Measurements from ENCODE around the gene MAST3. TPM values are rescaled to one million over a fixed set of nuclear protein-coding genes. Genes with fewer than 3 reads are reported as not detected.

Gene MAST3
- total and polyA plus RNA-seq, 4 donors = 4.3 to 10.6 (median 6.7) TPM

GRCh38 chr19:18073197-18073596, 24.4 kb upstream of the MAST3 start:
- TF ChIP-seq HNF4A (conservative IDR thresholded peaks at IDR 0.05) (no peak), RAD21 (IDR thresholded peaks at IDR 0.05) (no peak), RXRA (IDR thresholded peaks at IDR 0.05) (no peak), EGR1 (IDR thresholded peaks at IDR 0.05; ENCODE audit: low read depth in 2 of 2) (no peak), JUND (IDR thresholded peaks at IDR 0.05) (no peak), HNF4G (IDR thresholded peaks at IDR 0.05) (no peak), NR2F2 (IDR thresholded peaks at IDR 0.05) (no peak)
- no peak overlapping the region for H3K4me3 ChIP-seq (ENCODE audit: low read depth in 1 of 3, low read length in 3 of 3)
- no peaks in the 10 kb centered on the region for H3K36me3 ChIP-seq (ENCODE audit: control insufficient read depth in 4 of 4, insufficient read depth in 3 of 4, low read depth in 1 of 4, low read length in 3 of 4)
- H3K27me3 ChIP-seq (ENCODE audit: control insufficient read depth in 4 of 4, insufficient read depth in 4 of 4, low read length in 3 of 4) = no peaks in the 10 kb centered on the region
- H3K9me3 ChIP-seq (ENCODE audit: control insufficient read depth in 4 of 4, low read length in 3 of 4) = no peaks in the 10 kb centered on the region
- DNase-seq (ENCODE audit: low spot score) = no peak
- no peak overlapping the region for H3K9ac ChIP-seq (ENCODE audit: low read depth in 1 of 2, low read length in 2 of 2)
- no peaks in the 10 kb centered on the region for H3K4me1 ChIP-seq (ENCODE audit: control insufficient read depth in 4 of 4, insufficient read depth in 4 of 4, low read length in 3 of 4)
- WGBS = 79% methylated on average over 4 of the region's 4 CpGs
- H3K27ac ChIP-seq (ENCODE audit: low read depth in 1 of 2, low read length in 2 of 2) = no peak overlapping the region

GRCh38 chr19:18074192-18074591, 23.4 kb upstream of the MAST3 start:
- Histone ChIP-seq H3K27me3 (ENCODE audit: control insufficient read depth in 4 of 4, insufficient read depth in 4 of 4, low read length in 3 of 4) (no peaks in the 10 kb centered on the region), H3K36me3 (ENCODE audit: control insufficient read depth in 4 of 4, insufficient read depth in 3 of 4, low read depth in 1 of 4, low read length in 3 of 4) (no peaks in the 10 kb centered on the region), H3K4me3 (ENCODE audit: low read depth in 1 of 3, low read length in 3 of 3) (no peak overlapping the region), H3K27ac (ENCODE audit: low read depth in 1 of 2, low read length in 2 of 2) (no peak overlapping the region), H3K9ac (ENCODE audit: low read depth in 1 of 2, low read length in 2 of 2) (no peak overlapping the region), H3K4me1 (ENCODE audit: control insufficient read depth in 4 of 4, insufficient read depth in 4 of 4, low read length in 3 of 4) (no peaks in the 10 kb centered on the region), H3K9me3 (ENCODE audit: control insufficient read depth in 4 of 4, low read length in 3 of 4) (no peaks in the 10 kb centered on the region)
- no peak for TF ChIP-seq GABPA (IDR thresholded peaks at IDR 0.05 in 1 of 2, conservative IDR thresholded peaks at IDR 0.05 in 1 of 2)
- TF ChIP-seq HNF4A (conservative IDR thresholded peaks at IDR 0.05) = no peak
- TF ChIP-seq JUND (IDR thresholded peaks at IDR 0.05) = no peak
- TF ChIP-seq EGR1 (IDR thresholded peaks at IDR 0.05; ENCODE audit: low read depth in 2 of 2) = no peak
- TF ChIP-seq NR2F2 (IDR thresholded peaks at IDR 0.05) = no peak
- TF ChIP-seq HNF4G (IDR thresholded peaks at IDR 0.05) = no peak
- TF ChIP-seq, protein P1, sequence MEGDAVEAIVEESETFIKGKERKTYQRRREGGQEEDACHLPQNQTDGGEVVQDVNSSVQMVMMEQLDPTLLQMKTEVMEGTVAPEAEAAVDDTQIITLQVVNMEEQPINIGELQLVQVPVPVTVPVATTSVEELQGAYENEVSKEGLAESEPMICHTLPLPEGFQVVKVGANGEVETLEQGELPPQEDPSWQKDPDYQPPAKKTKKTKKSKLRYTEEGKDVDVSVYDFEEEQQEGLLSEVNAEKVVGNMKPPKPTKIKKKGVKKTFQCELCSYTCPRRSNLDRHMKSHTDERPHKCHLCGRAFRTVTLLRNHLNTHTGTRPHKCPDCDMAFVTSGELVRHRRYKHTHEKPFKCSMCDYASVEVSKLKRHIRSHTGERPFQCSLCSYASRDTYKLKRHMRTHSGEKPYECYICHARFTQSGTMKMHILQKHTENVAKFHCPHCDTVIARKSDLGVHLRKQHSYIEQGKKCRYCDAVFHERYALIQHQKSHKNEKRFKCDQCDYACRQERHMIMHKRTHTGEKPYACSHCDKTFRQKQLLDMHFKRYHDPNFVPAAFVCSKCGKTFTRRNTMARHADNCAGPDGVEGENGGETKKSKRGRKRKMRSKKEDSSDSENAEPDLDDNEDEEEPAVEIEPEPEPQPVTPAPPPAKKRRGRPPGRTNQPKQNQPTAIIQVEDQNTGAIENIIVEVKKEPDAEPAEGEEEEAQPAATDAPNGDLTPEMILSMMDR (IDR thresholded peaks at IDR 0.05; ENCODE audit: low read depth, low read length, missing input control) = no peak
- no peak for TF ChIP-seq TAF1 (conservative IDR thresholded peaks at IDR 0.05)
- TF ChIP-seq MAX (IDR thresholded peaks at IDR 0.05) = no peak
- no peak for TF ChIP-seq ZBTB33 (IDR thresholded peaks at IDR 0.05)
- no peak for TF ChIP-seq FOXA2 (IDR thresholded peaks at IDR 0.05)
- no peak for TF ChIP-seq RXRA (IDR thresholded peaks at IDR 0.05)
- no peak for TF ChIP-seq YY1 (IDR thresholded peaks at IDR 0.05)
- no peak for TF ChIP-seq SP1 (IDR thresholded peaks at IDR 0.05)
- no peak for TF ChIP-seq FOXA1 (IDR thresholded peaks at IDR 0.05)
- TF ChIP-seq ATF3 (IDR thresholded peaks at IDR 0.05) = no peak
- no peak for TF ChIP-seq RAD21 (IDR thresholded peaks at IDR 0.05)
- TF ChIP-seq, protein P2, sequence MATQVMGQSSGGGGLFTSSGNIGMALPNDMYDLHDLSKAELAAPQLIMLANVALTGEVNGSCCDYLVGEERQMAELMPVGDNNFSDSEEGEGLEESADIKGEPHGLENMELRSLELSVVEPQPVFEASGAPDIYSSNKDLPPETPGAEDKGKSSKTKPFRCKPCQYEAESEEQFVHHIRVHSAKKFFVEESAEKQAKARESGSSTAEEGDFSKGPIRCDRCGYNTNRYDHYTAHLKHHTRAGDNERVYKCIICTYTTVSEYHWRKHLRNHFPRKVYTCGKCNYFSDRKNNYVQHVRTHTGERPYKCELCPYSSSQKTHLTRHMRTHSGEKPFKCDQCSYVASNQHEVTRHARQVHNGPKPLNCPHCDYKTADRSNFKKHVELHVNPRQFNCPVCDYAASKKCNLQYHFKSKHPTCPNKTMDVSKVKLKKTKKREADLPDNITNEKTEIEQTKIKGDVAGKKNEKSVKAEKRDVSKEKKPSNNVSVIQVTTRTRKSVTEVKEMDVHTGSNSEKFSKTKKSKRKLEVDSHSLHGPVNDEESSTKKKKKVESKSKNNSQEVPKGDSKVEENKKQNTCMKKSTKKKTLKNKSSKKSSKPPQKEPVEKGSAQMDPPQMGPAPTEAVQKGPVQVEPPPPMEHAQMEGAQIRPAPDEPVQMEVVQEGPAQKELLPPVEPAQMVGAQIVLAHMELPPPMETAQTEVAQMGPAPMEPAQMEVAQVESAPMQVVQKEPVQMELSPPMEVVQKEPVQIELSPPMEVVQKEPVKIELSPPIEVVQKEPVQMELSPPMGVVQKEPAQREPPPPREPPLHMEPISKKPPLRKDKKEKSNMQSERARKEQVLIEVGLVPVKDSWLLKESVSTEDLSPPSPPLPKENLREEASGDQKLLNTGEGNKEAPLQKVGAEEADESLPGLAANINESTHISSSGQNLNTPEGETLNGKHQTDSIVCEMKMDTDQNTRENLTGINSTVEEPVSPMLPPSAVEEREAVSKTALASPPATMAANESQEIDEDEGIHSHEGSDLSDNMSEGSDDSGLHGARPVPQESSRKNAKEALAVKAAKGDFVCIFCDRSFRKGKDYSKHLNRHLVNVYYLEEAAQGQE (IDR thresholded peaks at IDR 0.05) = no peak
- DNase-seq (ENCODE audit: low spot score) = no peak
- 85% methylated on average over 9 of the region's 9 CpGs for WGBS

Data from liver (tissue), 9 donors.